Mesothelial cell of epicardium (in vitro differentiated cells): ENCODE measurements around the gene USP12. TPM values are rescaled to one million over a fixed set of nuclear protein-coding genes. Genes with fewer than 3 reads are reported as not detected.

Source experiments
- DNase-seq, 2 experiments: peaks; one replicate each; pipeline ENCODE4 v3.0.0; 2021; ENCODE audit warnings: low spot score in 2 of 2; ENCODE audit not compliant: unreplicated experiment in 2 of 2
- H3K27ac Mint-ChIP-seq: 2 replicates; pipeline ENCODE4 v1.8.0; 2021; ENCODE audit warnings: mixed read lengths
- H3K27me3 Mint-ChIP-seq: 2 replicates; pipeline ENCODE4 v1.8.0; 2021; ENCODE audit warnings: low read depth, mixed read lengths
- H3K36me3 Mint-ChIP-seq: 2 replicates; pipeline ENCODE4 v1.8.0; 2021; ENCODE audit warnings: mixed read lengths
- H3K4me1 Mint-ChIP-seq: 2 replicates; pipeline ENCODE4 v1.8.0; 2021; ENCODE audit warnings: mixed read lengths
- H3K4me3 Mint-ChIP-seq: 2 replicates; pipeline ENCODE4 v1.8.0; 2021; ENCODE audit warnings: mild to moderate bottlenecking, moderate library complexity, mixed read lengths
- H3K9me3 Mint-ChIP-seq: 2 replicates; pipeline ENCODE4 v1.8.0; 2021; ENCODE audit warnings: mixed read lengths
- total RNA-seq: library from RNA; stranded (reverse); gene quantifications from 3 replicates; pipeline ENCODE4 v1.2.1, GENCODE V29; 2021
- TF ChIP-seq, protein P1 (sequence below): fragments of 200-600 bp; sonication (generic); IDR thresholded peaks from one replicate; pipeline ENCODE4 v1.5.0; 2021; ENCODE audit warnings: antibody characterized with exemption; ENCODE audit not compliant: unreplicated experiment

Gene USP12
- total RNA-seq, 1 donor from 2014 or later = 22.3 TPM

DNA sequence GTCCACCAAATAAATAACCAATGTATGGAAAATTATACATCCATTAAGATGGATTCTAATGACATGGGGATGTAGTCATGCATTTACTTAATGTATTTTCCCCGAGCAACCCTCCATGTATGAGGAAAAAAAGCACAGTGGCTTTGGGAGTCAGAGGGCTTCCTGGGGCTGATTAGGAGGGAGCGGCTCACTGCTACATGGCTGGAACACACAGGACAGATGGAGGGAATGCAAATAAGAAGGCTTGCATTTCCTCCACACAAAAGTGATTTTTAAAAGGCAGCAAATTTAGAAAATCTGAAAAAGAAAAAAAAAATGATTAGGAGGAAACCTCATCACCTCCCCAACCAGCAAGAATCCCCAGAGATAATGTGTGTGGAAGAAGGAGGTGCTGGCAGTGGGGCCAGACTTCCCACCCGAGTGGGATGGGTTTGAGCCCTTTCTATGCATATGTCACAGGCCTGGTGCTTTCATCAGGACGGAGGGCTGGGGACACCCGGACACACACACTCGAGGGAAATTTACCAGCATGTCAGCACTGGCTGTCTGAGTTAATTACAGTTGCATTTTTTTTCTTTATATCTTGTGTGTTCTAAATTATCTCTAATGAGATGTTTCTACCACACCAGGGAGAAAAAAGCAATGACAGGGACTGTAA, 118.9 kb downstream of the USP12 start:
- DNase-seq = no peak
- H3K27me3 Mint-ChIP-seq = no peaks in the 10 kb centered on the region
- no peak overlapping the region for H3K4me3 Mint-ChIP-seq
- TF ChIP-seq, protein P1, sequence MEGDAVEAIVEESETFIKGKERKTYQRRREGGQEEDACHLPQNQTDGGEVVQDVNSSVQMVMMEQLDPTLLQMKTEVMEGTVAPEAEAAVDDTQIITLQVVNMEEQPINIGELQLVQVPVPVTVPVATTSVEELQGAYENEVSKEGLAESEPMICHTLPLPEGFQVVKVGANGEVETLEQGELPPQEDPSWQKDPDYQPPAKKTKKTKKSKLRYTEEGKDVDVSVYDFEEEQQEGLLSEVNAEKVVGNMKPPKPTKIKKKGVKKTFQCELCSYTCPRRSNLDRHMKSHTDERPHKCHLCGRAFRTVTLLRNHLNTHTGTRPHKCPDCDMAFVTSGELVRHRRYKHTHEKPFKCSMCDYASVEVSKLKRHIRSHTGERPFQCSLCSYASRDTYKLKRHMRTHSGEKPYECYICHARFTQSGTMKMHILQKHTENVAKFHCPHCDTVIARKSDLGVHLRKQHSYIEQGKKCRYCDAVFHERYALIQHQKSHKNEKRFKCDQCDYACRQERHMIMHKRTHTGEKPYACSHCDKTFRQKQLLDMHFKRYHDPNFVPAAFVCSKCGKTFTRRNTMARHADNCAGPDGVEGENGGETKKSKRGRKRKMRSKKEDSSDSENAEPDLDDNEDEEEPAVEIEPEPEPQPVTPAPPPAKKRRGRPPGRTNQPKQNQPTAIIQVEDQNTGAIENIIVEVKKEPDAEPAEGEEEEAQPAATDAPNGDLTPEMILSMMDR = no peak
- peaks cover 6% of the 10 kb centered on the region for H3K9me3 Mint-ChIP-seq
- H3K4me1 Mint-ChIP-seq = peaks cover 19% of the 10 kb centered on the region
- H3K36me3 Mint-ChIP-seq = peaks cover 1% of the 10 kb centered on the region
- H3K27ac Mint-ChIP-seq = no peak overlapping the region

DNA sequence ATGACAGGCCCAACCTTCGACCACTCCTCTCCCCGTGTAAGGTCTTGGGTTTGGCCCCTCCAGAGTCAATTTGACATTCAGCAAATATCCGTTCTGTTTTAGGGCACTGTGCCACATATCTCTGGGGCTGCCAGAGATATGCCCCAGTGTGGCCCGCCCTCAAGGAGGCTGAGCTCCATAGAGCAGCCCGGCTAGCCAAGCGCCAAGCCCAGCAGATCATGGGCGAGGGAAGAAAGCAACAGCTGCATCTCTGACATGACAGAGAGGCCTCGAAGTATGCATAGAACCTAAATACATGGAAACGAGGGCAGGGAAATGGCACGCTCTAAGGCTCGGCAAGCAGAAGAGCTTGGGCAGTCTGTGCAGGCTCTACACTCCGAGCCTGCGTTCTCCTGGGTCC, 124.5 kb downstream of the USP12 start:
- DNase-seq = no peak
- Mint-ChIP-seq H3K4me3 (no peak overlapping the region), H3K4me1 (peaks cover 3% of the 10 kb centered on the region), H3K27me3 (no peaks in the 10 kb centered on the region), H3K27ac (no peak overlapping the region), H3K36me3 (peaks cover 1% of the 10 kb centered on the region), H3K9me3 (peaks cover 6% of the 10 kb centered on the region)
- TF ChIP-seq, protein P1 = no peak

DNA sequence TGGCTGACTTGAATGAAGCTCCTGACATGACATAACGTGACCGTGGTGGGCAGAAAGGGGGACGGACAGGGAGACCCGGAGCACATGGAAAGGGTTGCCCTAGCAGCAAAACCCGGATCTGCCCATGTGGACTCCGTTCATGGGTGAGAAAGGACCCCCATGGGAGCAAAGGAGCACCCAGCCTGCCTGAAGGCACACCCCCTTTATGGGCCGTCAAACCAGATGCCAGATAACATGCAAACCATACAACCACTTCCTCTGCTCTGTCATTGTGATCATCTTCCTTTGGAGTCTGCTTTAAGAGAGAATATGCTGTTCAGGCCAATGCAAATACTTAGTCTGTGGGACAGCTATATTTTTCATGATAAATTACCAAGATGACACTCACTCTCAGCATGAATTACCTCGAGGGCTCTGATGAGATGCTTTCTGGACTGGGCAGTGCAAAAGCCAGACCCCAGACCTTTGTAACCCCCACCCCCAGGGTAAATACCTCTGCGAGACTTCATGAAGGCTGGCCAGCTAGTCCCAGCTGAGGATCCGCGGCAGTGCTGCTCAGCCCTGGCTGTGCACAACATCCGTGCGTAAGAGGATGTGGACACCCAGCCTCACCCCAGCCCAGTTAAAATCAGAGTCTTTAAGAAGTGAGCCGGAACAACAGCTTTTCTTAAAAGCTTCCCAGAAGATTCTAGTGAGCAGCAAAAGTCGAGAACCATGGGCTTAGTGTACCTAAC, 126.6 kb downstream of the USP12 start:
- no peaks in the 10 kb centered on the region for H3K9me3 Mint-ChIP-seq
- TF ChIP-seq, protein P1 = no peak
- H3K27me3 Mint-ChIP-seq = no peaks in the 10 kb centered on the region
- peaks cover 9% of the 10 kb centered on the region for H3K4me1 Mint-ChIP-seq
- no peak overlapping the region for H3K4me3 Mint-ChIP-seq
- H3K27ac Mint-ChIP-seq = no peak overlapping the region
- no peaks in the 10 kb centered on the region for H3K36me3 Mint-ChIP-seq
- DNase-seq = no peak

DNA sequence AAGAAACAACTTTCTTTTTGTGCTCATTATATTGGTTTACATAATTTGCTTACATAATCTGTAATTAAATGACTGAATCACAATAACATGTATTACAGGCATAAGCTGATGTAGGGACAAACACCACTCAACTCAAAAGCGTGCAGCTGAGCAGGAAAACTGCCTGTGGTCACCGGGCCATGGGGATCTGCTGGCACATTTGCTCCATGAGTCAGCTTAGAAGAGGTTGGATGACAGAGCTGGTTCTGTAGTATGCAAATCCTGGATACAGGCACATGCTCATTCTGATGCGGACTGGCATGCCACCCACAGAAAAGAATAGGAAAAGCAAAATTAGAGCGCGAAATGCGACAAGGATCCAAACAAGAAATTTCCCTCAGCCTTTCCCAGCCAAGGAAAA, 128.6 kb downstream of the USP12 start:
- no peaks in the 10 kb centered on the region for H3K36me3 Mint-ChIP-seq
- H3K27me3 Mint-ChIP-seq = no peaks in the 10 kb centered on the region
- H3K4me3 Mint-ChIP-seq = no peak overlapping the region
- no peaks in the 10 kb centered on the region for H3K9me3 Mint-ChIP-seq
- peaks cover 15% of the 10 kb centered on the region for H3K4me1 Mint-ChIP-seq
- no peak overlapping the region for H3K27ac Mint-ChIP-seq
- DNase-seq = no peak
- TF ChIP-seq, protein P1 = no peak

DNA sequence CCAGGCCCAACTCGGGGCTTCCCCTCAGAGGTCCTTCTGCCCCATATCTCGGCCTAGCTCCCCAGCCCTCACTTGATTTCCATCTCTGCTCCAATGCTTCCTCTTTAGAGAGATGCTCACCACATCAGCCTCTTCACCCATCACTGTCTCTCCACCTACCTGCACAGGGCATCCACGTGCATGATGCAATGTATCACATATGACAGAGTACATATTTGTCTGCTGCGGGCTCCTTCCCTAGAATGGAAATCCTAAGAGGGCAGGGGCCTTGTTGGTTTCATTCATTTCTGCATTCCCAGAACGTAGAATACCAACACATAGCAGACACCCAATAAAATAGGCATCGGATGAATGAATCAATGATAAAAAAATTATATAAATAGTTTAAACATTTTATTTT, 130.3 kb downstream of the USP12 start:
- Mint-ChIP-seq H3K36me3 (no peaks in the 10 kb centered on the region), H3K9me3 (no peaks in the 10 kb centered on the region), H3K27ac (no peak overlapping the region), H3K4me1 (peaks cover 22% of the 10 kb centered on the region), H3K4me3 (no peak overlapping the region), H3K27me3 (peaks cover 4% of the 10 kb centered on the region)
- no peak for DNase-seq
- TF ChIP-seq, protein P1 = no peak
